Body of pancreas (tissue), 4 donors: ENCODE measurements around the gene MORN1. TPM values are rescaled to one million over a fixed set of nuclear protein-coding genes. Genes with fewer than 3 reads are reported as not detected.

Source experiments
- ATAC-seq: fragments of 150-250 bp; one replicate; pipeline ENCODE4 v1.9.1; 2016
- DNase-seq, 4 donors: peaks; one replicate each; pipeline ENCODE4 v3.0.0-alpha.2; 2019
- H3K27ac ChIP-seq, 4 donors: fragments of 200-600 bp; sonication (generic); 1 replicate in 3 of 4; 2 replicates in 1 of 4; pipeline versions ENCODE4 v1.5.1 to v1.6.1; 2016 to 2019; ENCODE audit warnings: mild to moderate bottlenecking in 1 of 4, mixed read lengths in 1 of 4, moderate library complexity in 1 of 4
- H3K27me3 ChIP-seq, 2 donors: fragments of 200-600 bp; sonication (generic); one replicate each; pipeline ENCODE4 v1.6.0; 2016; ENCODE audit warnings: mild to moderate bottlenecking in 1 of 2
- H3K36me3 ChIP-seq, 2 donors: fragments of 200-600 bp; sonication (generic); replicated peaks in 1 of 2; 2 replicates each; pipeline ENCODE4 v1.5.1; 2016; ENCODE audit warnings: low read depth in 2 of 2; ENCODE audit not compliant: insufficient read depth in 1 of 2
- H3K4me1 ChIP-seq: fragments of 200-600 bp; sonication (generic); one replicate; pipeline ENCODE4 v1.6.0; 2016
- H3K4me3 ChIP-seq, 2 donors: fragments of 200-600 bp; sonication (generic); 1 replicate in 1 of 2; 2 replicates in 1 of 2; pipeline ENCODE4 v1.5.1; 2016 to 2019
- H3K9me3 ChIP-seq, 3 donors: fragments of 200-600 bp; sonication (generic); 1 replicate in 2 of 3; 2 replicates in 1 of 3; pipeline ENCODE4 v1.5.1; 2016
- CTCF ChIP-seq, 7 experiments: fragments of 450-650 bp in 4 of 7; fragments of 200-600 bp in 3 of 7; sonication (generic) in 3 of 7; IDR thresholded peaks; one replicate each; pipeline ENCODE4 v1.5.1; 2016 to 2019; ENCODE audit warnings: antibody characterized with exemption in 7 of 7
- POLR2A ChIP-seq, 3 donors: fragments of 450-650 bp; IDR thresholded peaks; one replicate each; pipeline ENCODE4 v1.6.1; 2016; ENCODE audit warnings: antibody characterized with exemption in 3 of 3, mild to moderate bottlenecking in 2 of 3
- WGBS, 2 donors: methylation state at CpG; one replicate each; pipeline ENCODE4 v1.1.5; 2017; 5-methylcytosine and 5-hydroxymethylcytosine counted together
- intact Hi-C: fragments of 100-400 bp; cut with DNase I; formaldehyde crosslinking; loops from one replicate; pipeline ENCODE4 v1.15.1; 2023
- total RNA-seq, 2 donors: library from RNA; depleted of rRNA; stranded (reverse); fragments of >200 nt; gene quantifications; one replicate each; pipeline ENCODE4 v1.1.0, GENCODE V29; 2016

The MORN1 gene
- total RNA-seq, 2 donors from 2014 or later: 7.0 to 17.8 TPM

GRCh38 chr1:2407991-2408275 is 16.6 kb upstream of the MORN1 start:
- H3K27me3 ChIP-seq: no peaks in the 10 kb centered on the region
- intact Hi-C loops: no loop called here
- ATAC-seq (no peak), DNase-seq (no peak)
- peaks cover 18% of the 10 kb centered on the region for H3K4me1 ChIP-seq
- no peak for TF ChIP-seq CTCF (IDR thresholded peaks at IDR 0.05)
- TF ChIP-seq POLR2A (IDR thresholded peaks at IDR 0.05): no peak
- no peaks in the 10 kb centered on the region for H3K9me3 ChIP-seq
- peaks cover 0 to 16% of the 10 kb centered on the region in 2 donors for H3K36me3 ChIP-seq
- H3K4me3 ChIP-seq: no peak overlapping the region
- 90 to 95% methylated on average over 8 of the region's 8 CpGs for WGBS, 2 donors
- H3K27ac ChIP-seq: no peak overlapping the region

DNA sequence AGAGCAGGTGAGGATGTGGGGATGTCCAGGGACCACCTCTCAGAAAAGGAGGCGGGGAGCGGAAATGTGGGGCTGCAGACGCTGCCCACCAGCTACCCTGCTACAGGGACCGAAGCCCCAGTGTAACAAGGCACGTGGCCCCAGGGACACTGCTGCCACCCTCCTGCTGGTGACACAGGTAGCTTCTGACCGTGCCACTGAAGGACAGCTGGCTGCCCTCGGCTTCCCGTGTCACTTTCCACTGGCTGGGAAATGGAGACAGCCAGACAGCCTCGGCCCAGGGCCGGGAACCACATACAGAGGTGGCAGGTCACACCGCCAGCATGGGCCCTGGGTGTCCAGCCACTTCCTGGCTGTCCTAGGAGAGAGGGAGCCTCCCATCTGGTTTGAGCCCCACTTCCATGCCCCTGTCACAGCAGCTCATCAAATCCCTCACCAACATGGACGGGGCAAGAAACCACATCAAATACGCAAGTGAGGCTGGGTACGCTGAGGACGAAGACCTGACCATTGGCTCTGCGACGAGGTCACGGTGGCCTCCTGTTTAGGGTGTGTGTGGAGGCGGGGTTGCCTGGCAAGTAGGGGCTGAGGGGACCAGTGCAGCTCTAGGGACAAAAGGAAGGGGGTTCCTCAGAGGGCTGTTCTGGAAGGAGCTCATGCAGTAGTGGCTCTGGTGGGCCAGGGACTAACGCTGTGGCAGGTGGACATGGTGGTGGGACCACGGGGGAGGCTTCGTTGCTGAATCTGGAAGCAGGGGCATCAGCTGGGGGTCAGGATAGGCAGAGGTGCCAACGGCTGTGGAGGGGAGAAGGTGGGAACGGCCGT is 16.0 kb upstream of the MORN1 start:
- intact Hi-C loops: no loop called here
- DNase-seq: no peak
- H3K27ac ChIP-seq: no peak overlapping the region

GRCh38 chr1:2406451-2407041 is 15.2 kb upstream of the MORN1 start:
- DNase-seq (no peak), ATAC-seq (no peak)
- no peak overlapping the region for H3K27ac ChIP-seq
- intact Hi-C loops: no loop called here
- no peaks in the 10 kb centered on the region for H3K27me3 ChIP-seq
- H3K4me1 ChIP-seq: peaks cover 12% of the 10 kb centered on the region
- H3K9me3 ChIP-seq: no peaks in the 10 kb centered on the region
- peaks cover 0 to 25% of the 10 kb centered on the region in 2 donors for H3K36me3 ChIP-seq
- H3K4me3 ChIP-seq: no peak overlapping the region
- WGBS, 2 donors: 67 to 73% methylated on average over 1 to 20 of the region's 26 CpGs
- TF ChIP-seq CTCF (IDR thresholded peaks at IDR 0.05): no peak
- no peak for TF ChIP-seq POLR2A (IDR thresholded peaks at IDR 0.05)

More for the DNA sequence above, 16.0 kb upstream of the MORN1 start:
- 81 to 86% methylated on average over 17 to 25 of the region's 25 CpGs for WGBS, 2 donors
- Histone ChIP-seq H3K36me3 (peaks cover 0 to 20% of the 10 kb centered on the region in 2 donors), H3K27me3 (no peaks in the 10 kb centered on the region), H3K4me3 (no peak overlapping the region), H3K9me3 (no peaks in the 10 kb centered on the region), H3K4me1 (peaks cover 17% of the 10 kb centered on the region)
- no peak for TF ChIP-seq CTCF (IDR thresholded peaks at IDR 0.05)
- no peak for TF ChIP-seq POLR2A (IDR thresholded peaks at IDR 0.05)
- no peak for ATAC-seq

DNA sequence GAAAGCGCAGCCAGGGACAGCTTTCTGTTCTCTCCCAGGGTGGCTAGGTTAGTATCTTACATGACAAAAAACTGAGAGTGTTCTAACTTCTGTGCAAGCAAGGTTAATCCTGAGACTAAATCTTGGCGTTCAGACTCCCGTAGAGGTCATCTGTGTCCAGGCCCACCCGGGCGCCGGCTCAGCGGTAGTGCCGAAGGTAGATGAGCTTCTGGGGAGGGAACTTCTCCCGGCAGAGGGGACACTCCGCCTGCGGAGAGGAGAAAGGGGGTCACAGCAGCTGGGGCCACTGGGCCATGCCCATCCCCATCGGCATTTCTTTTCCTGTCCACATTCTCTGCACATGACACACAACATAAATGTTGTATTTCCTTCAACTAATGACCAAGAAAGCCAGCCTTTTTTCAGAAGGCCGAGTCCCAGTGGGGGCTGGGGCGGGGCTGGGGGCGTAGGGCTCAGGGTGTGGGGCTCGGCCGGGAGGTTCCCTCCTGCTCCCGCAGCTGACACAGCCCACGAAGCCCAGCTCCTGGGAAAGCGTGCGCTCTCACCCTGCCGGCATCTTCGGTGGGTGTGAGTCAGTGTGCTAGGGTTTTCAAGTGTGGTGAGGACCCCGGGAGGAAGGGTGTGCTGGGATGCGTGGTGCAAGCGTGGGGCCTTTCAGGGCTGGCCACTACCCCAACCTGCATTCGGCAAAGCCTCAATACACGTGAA is 14.4 kb upstream of the MORN1 start:
- Histone ChIP-seq H3K27ac (no peak overlapping the region), H3K9me3 (no peaks in the 10 kb centered on the region), H3K4me3 (no peak overlapping the region), H3K36me3 (peaks cover 0 to 26% of the 10 kb centered on the region in 2 donors), H3K4me1 (peaks cover 4% of the 10 kb centered on the region), H3K27me3 (no peaks in the 10 kb centered on the region)
- DNase-seq (no peak), ATAC-seq (no peak)
- TF ChIP-seq POLR2A (IDR thresholded peaks at IDR 0.05) (no peak), CTCF (IDR thresholded peaks at IDR 0.05) (no peak)
- WGBS, 2 donors: 81 to 84% methylated on average over 25 to 27 of the region's 28 CpGs
- intact Hi-C loops: no loop called here
